Coronary artery (tissue), 2 donors: ENCODE results near the gene APOM.

ENCODE experiments used
- DNase-seq: peaks from one replicate; pipeline ENCODE4 v3.0.0-alpha.2; 2017; ENCODE audit warnings: low spot score
- H3K27ac ChIP-seq, 2 donors: fragments of 200-600 bp; sonication (generic); one replicate each; pipeline ENCODE4 v1.5.1; 2016 to 2019
- H3K4me3 ChIP-seq: fragments of 200-600 bp; sonication (generic); 2 replicates; pipeline ENCODE4 v1.5.1; 2016; ENCODE audit warnings: mild to moderate bottlenecking, moderate library complexity
- CTCF ChIP-seq: fragments of 200-600 bp; sonication (generic); IDR thresholded peaks from one replicate; pipeline ENCODE4 v1.5.1; 2019; ENCODE audit warnings: antibody characterized with exemption

Gene APOM

GRCh38 chr6:31659649-31660380, 4.1 kb downstream of the APOM start:
- TF ChIP-seq CTCF, result no peak
- H3K27ac ChIP-seq, result peak overlapping the region; percentile 90 to 95
- H3K4me3 ChIP-seq, result peak overlapping the region; percentile 97
- DNase-seq, result no peak

- H3K4me3 ChIP-seq, result peak within 1 kb of the TSS; percentile 97
- H3K27ac ChIP-seq, result peak within 1 kb of the TSS; percentile 90 to 95
- no peak for TF ChIP-seq CTCF
- peak; percentile 89 for DNase-seq
Observed at GRCh38 chr6:31660381-31661261, 4.9 kb downstream of the APOM start, which contains the start of gene C6orf47. C6orf47 (minus strand) TSS chr6:31660778; CDS start chr6:31659947, 831 bp downstream.

- TF ChIP-seq CTCF, result no peak
- Histone ChIP-seq H3K4me3 (peak overlapping the region; percentile 97), H3K27ac (peak overlapping the region; percentile 90 to 95)
- DNase-seq, result no peak
Observed at GRCh38 chr6:31661262-31662123, 5.8 kb downstream of the APOM start.

GRCh38 chr6:31662124-31662723, 6.5 kb downstream of the APOM start:
- no peak for DNase-seq
- TF ChIP-seq CTCF, result no peak
- H3K4me3 ChIP-seq, result no peak overlapping the region
- peak overlapping the region in 1 of 2 donors; percentile 34 for H3K27ac ChIP-seq

- Histone ChIP-seq H3K4me3 (peak overlapping the region; percentile 82), H3K27ac (peak overlapping the region; percentile 88 to 96)
- no peak for TF ChIP-seq CTCF
- no peak for DNase-seq
Observed at GRCh38 chr6:31663126-31663960, 7.6 kb downstream of the APOM start.
